ENCODE results near the gene LRP2BP.
"Not testable (repeated sequence)": the region's sequence is repeated elsewhere in the genome, so short reads cannot be mapped to it uniquely, and the experiment has no call there.

The LRP2BP gene

DNA sequence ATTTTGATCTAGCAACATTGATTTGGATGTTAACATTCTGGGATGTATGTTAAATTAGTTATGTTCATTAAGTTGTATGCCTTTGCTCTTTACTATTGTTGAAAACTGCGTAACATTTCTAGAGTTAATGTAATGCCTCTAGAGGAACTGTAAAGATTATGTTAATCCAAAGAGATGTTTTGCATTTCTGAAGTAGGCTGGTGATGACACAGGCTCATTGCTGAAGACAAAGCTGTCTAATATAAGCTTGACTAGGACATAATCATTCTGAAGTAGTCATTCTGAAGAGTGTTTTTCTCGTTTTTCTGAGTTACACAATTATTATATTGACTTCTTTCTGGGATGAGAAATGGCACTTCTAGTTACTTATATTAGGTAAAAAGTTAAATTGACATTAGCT lies 72.9 kb downstream of the LRP2BP start:
- DNase-seq, result no peak

DNA sequence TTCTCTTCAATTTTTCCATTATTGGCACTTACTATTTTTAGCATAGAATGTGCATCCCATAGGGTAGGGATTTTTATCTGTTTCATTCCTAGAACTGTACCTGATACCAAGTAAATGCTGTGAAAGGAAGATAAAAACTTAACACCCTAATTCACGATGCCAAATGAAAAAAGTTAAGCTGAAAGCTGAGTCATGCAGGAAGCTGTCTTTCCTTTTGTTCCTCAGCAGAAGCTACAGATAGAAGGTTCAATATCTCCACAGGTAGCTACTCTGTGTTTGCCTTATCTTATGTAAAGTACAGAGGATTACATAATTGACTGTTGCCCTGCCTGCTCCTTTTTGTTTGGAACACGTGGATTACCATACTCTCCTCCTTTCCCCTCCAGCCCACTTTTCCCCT lies 77.0 kb downstream of the LRP2BP start:
- no peak for DNase-seq

DNA sequence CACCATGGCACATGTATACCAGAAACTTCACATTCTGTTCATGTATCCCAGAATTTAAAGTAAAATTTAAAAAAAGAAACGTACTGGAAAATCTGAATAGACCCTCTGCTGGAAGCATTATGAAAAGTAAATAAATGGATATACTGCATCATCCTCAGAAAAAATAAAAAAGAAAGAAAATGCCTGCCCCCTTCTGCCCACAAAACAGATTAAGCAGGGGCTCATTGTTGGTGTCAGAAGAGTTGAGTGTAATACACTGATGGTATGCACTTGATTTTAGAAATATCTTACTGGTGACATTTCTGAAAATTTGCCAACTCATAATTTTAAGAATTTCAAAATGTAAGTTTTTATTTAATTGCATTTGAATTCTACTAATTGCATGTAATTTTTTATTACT lies 77.8 kb downstream of the LRP2BP start:
- DNase-seq, result no peak

DNA sequence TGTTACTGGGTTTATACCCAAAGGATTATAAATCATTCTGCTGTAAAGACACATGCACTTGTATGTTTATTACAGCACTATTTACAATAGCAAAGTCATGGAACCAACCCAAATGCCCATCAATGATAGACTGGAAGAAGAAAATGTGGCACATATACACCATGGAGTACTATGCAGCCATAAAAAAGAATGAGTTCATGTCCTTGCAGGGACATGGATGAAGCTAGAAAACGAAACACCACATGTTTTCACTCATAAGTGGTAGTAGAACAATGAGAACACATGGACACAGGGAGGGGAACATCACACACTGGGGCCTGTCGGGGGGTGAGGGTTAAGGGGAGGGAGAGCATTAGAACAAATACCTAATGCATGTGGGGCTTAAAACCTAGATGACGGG lies 78.3 kb downstream of the LRP2BP start:
- DNase-seq, result not testable (repeated sequence)

Measured in activated gamma-delta T cell treated with Interleukin-2 at 50 U/mL for 16 hours (primary cell).